Effector memory CD4-positive, alpha-beta T cell (primary cell): ENCODE results near the gene STK32B.

Source experiments
- DNase-seq, 3 donors: peaks; one replicate each; pipeline ENCODE4 v3.0.0-alpha.2; 2020
- H3K27ac ChIP-seq: 2 replicates; pipeline ENCODE4 v1.7.0; 2013; ENCODE audit warnings: mild to moderate bottlenecking, low read length, moderate library complexity; ENCODE audit not compliant: insufficient read depth, poor library complexity, severe bottlenecking
- H3K27me3 ChIP-seq: replicated peaks from 2 replicates; pipeline ENCODE4 v1.7.0; 2013; ENCODE audit warnings: mild to moderate bottlenecking, low read length; ENCODE audit not compliant: insufficient read depth, control insufficient read depth, poor library complexity, severe bottlenecking
- H3K36me3 ChIP-seq: 2 replicates; pipeline ENCODE4 v1.7.0; 2013; ENCODE audit warnings: mild to moderate bottlenecking, low read length, moderate library complexity; ENCODE audit not compliant: control insufficient read depth, insufficient read depth
- H3K4me1 ChIP-seq: 2 replicates; pipeline ENCODE4 v1.7.0; 2013; ENCODE audit warnings: low read length, mild to moderate bottlenecking; ENCODE audit not compliant: control insufficient read depth, insufficient read depth, poor library complexity, severe bottlenecking
- H3K4me3 ChIP-seq: 2 replicates; pipeline ENCODE4 v1.7.0; 2013; ENCODE audit warnings: low read length, low read depth, mild to moderate bottlenecking; ENCODE audit not compliant: insufficient read depth, poor library complexity, severe bottlenecking
- H3K9me3 ChIP-seq: 2 replicates; pipeline ENCODE4 v1.7.0; 2013; ENCODE audit warnings: mild to moderate bottlenecking, low read length, moderate library complexity; ENCODE audit not compliant: control insufficient read depth

The STK32B gene

GRCh38 chr4:5191831-5192230 lies 140.6 kb downstream of the STK32B start:
- Histone ChIP-seq H3K27me3 (no peaks in the 10 kb centered on the region), H3K4me1 (no peaks in the 10 kb centered on the region), H3K4me3 (no peak overlapping the region), H3K36me3 (no peaks in the 10 kb centered on the region), H3K9me3 (no peaks in the 10 kb centered on the region), H3K27ac (no peak overlapping the region)
- DNase-seq: no peak

GRCh38 chr4:5192271-5192670 lies 141.0 kb downstream of the STK32B start:
- no peak for DNase-seq
- Histone ChIP-seq H3K27ac (no peak overlapping the region), H3K4me3 (no peak overlapping the region), H3K36me3 (no peaks in the 10 kb centered on the region), H3K27me3 (no peaks in the 10 kb centered on the region), H3K9me3 (no peaks in the 10 kb centered on the region), H3K4me1 (no peaks in the 10 kb centered on the region)

- Histone ChIP-seq H3K9me3 (no peaks in the 10 kb centered on the region), H3K27ac (no peak overlapping the region), H3K27me3 (no peaks in the 10 kb centered on the region), H3K4me3 (no peak overlapping the region), H3K4me1 (no peaks in the 10 kb centered on the region), H3K36me3 (no peaks in the 10 kb centered on the region)
- DNase-seq: no peak
These were observed 141.4 kb downstream of the STK32B start for GRCh38 chr4:5192678-5193077.

- Histone ChIP-seq H3K36me3 (no peaks in the 10 kb centered on the region), H3K4me1 (no peaks in the 10 kb centered on the region), H3K4me3 (no peak overlapping the region), H3K27ac (no peak overlapping the region), H3K9me3 (no peaks in the 10 kb centered on the region), H3K27me3 (no peaks in the 10 kb centered on the region)
- no peak for DNase-seq
These were observed 147.6 kb downstream of the STK32B start for GRCh38 chr4:5198656-5199541.

GRCh38 chr4:5199912-5200311 lies 148.6 kb downstream of the STK32B start:
- H3K4me3 ChIP-seq: no peak overlapping the region
- no peaks in the 10 kb centered on the region for H3K27me3 ChIP-seq
- H3K36me3 ChIP-seq: no peaks in the 10 kb centered on the region
- no peak overlapping the region for H3K27ac ChIP-seq
- no peaks in the 10 kb centered on the region for H3K4me1 ChIP-seq
- no peak for DNase-seq
- H3K9me3 ChIP-seq: no peaks in the 10 kb centered on the region

- no peak overlapping the region for H3K27ac ChIP-seq
- H3K9me3 ChIP-seq: no peaks in the 10 kb centered on the region
- no peaks in the 10 kb centered on the region for H3K27me3 ChIP-seq
- no peak for DNase-seq
- H3K36me3 ChIP-seq: no peaks in the 10 kb centered on the region
- H3K4me3 ChIP-seq: no peak overlapping the region
- H3K4me1 ChIP-seq: no peaks in the 10 kb centered on the region
These were observed 149.2 kb downstream of the STK32B start for GRCh38 chr4:5200513-5200912.

GRCh38 chr4:5203309-5203992 lies 152.2 kb downstream of the STK32B start:
- no peak for DNase-seq
- no peaks in the 10 kb centered on the region for H3K9me3 ChIP-seq
- no peak overlapping the region for H3K4me3 ChIP-seq
- no peaks in the 10 kb centered on the region for H3K4me1 ChIP-seq
- no peaks in the 10 kb centered on the region for H3K27me3 ChIP-seq
- H3K36me3 ChIP-seq: no peaks in the 10 kb centered on the region
- no peak overlapping the region for H3K27ac ChIP-seq

- no peak for DNase-seq
- Histone ChIP-seq H3K36me3 (no peaks in the 10 kb centered on the region), H3K27me3 (no peaks in the 10 kb centered on the region), H3K4me3 (no peak overlapping the region), H3K9me3 (no peaks in the 10 kb centered on the region), H3K27ac (no peak overlapping the region), H3K4me1 (no peaks in the 10 kb centered on the region)
These were observed 152.7 kb downstream of the STK32B start for GRCh38 chr4:5203993-5204310.

- Histone ChIP-seq H3K27me3 (no peaks in the 10 kb centered on the region), H3K9me3 (no peaks in the 10 kb centered on the region), H3K4me3 (no peak overlapping the region), H3K27ac (no peak overlapping the region), H3K36me3 (no peaks in the 10 kb centered on the region), H3K4me1 (no peaks in the 10 kb centered on the region)
- DNase-seq: no peak
These were observed 153.5 kb downstream of the STK32B start for GRCh38 chr4:5204781-5205180.

GRCh38 chr4:5206016-5206790 lies 154.9 kb downstream of the STK32B start:
- H3K9me3 ChIP-seq: no peaks in the 10 kb centered on the region
- DNase-seq: no peak
- H3K27me3 ChIP-seq: no peaks in the 10 kb centered on the region
- no peak overlapping the region for H3K27ac ChIP-seq
- H3K4me3 ChIP-seq: no peak overlapping the region
- no peaks in the 10 kb centered on the region for H3K4me1 ChIP-seq
- H3K36me3 ChIP-seq: no peaks in the 10 kb centered on the region
